Hepatocyte (in vitro differentiated cells): ENCODE data around the gene KIAA1671. TPM values are rescaled to one million over a fixed set of nuclear protein-coding genes. Genes with fewer than 3 reads are reported as not detected.

Experiments used
- DNase-seq: peaks from one replicate; pipeline ENCODE4 v3.0.0-alpha.2; 2016; ENCODE audit warnings: low spot score
- H2AFZ ChIP-seq: fragments of 200-600 bp; sonication (generic); 2 replicates; pipeline ENCODE4 v1.6.0; 2016; ENCODE audit warnings: antibody characterized with exemption, mild to moderate bottlenecking
- H3K27ac ChIP-seq: fragments of 200-600 bp; sonication (generic); 2 replicates; pipeline ENCODE4 v1.5.1; 2016; ENCODE audit warnings: mild to moderate bottlenecking
- H3K27me3 ChIP-seq: fragments of 200-600 bp; sonication (generic); 2 replicates; pipeline ENCODE4 v1.6.1; 2016
- H3K36me3 ChIP-seq: fragments of 200-600 bp; sonication (generic); replicated peaks from 2 replicates; pipeline ENCODE4 v1.5.1; 2016; ENCODE audit warnings: low read depth; ENCODE audit not compliant: insufficient read depth
- H3K4me1 ChIP-seq: fragments of 200-600 bp; sonication (generic); 2 replicates; pipeline ENCODE4 v1.5.1; 2016; ENCODE audit warnings: mild to moderate bottlenecking, moderate library complexity; ENCODE audit not compliant: insufficient read depth
- H3K4me2 ChIP-seq: fragments of 200-600 bp; sonication (generic); 2 replicates; pipeline ENCODE4 v1.6.0; 2016
- H3K4me3 ChIP-seq: fragments of 200-600 bp; sonication (generic); 2 replicates; pipeline ENCODE4 v1.5.1; 2016; ENCODE audit warnings: mild to moderate bottlenecking
- H3K79me2 ChIP-seq: fragments of 200-600 bp; sonication (generic); 2 replicates; pipeline ENCODE4 v1.6.0; 2017; ENCODE audit warnings: mild to moderate bottlenecking
- H3K9me2 ChIP-seq: fragments of 200-600 bp; sonication (generic); replicated peaks from 2 replicates; pipeline ENCODE4 v1.6.0; 2017; ENCODE audit warnings: mild to moderate bottlenecking; ENCODE audit not compliant: insufficient read depth
- H3K9me3 ChIP-seq: fragments of 200-600 bp; sonication (generic); 2 replicates; pipeline ENCODE4 v1.5.1; 2016; ENCODE audit warnings: low read depth, mild to moderate bottlenecking
- H4K20me1 ChIP-seq: fragments of 200-600 bp; sonication (generic); 2 replicates; pipeline ENCODE4 v1.6.0; 2016; ENCODE audit warnings: mild to moderate bottlenecking; ENCODE audit not compliant: insufficient read depth, poor library complexity, severe bottlenecking
- EZH2 ChIP-seq: fragments of 200-600 bp; sonication (generic); IDR thresholded peaks from 2 replicates; pipeline ENCODE4 v1.6.1; 2016; ENCODE audit warnings: antibody characterized with exemption, mild to moderate bottlenecking, borderline replicate concordance
- EZH2phosphoT487 ChIP-seq: fragments of 200-600 bp; sonication (generic); IDR thresholded peaks from one replicate; pipeline ENCODE4 v1.6.1; 2018; ENCODE audit warnings: antibody characterized with exemption, mild to moderate bottlenecking, low read depth, moderate library complexity; ENCODE audit not compliant: unreplicated experiment, severe bottlenecking
- WGBS: methylation state at CpG from one replicate; pipeline ENCODE4 v1.1.6; 2016; ENCODE audit warnings: low lambda C conversion rate; ENCODE audit errors: missing lambda C conversion rate; 5-methylcytosine and 5-hydroxymethylcytosine counted together
- polyA plus RNA-seq: library from polyadenylated mRNA; unstranded; fragments of >200 nt; fragmentation: Nextera tagmentation; extraction: Ambion mirVana; gene quantifications from 2 replicates; pipeline ENCODE4 v1.2.1, GENCODE V29; 2016
- total RNA-seq: library from RNA; depleted of rRNA; stranded (reverse); fragments of >200 nt; gene quantifications from 2 replicates; pipeline ENCODE4 v1.2.3, GENCODE V29; 2014
- TF ChIP-seq, protein P1 (sequence below): fragments of 200-600 bp; sonication (generic); IDR thresholded peaks from 2 replicates; pipeline ENCODE4 v1.5.1; 2016; ENCODE audit warnings: antibody characterized with exemption, mild to moderate bottlenecking; ENCODE audit not compliant: poor library complexity

Gene KIAA1671
- total and polyA plus RNA-seq, 2 experiments from 2014 or later, result 8.1 to 26.5 TPM

DNA sequence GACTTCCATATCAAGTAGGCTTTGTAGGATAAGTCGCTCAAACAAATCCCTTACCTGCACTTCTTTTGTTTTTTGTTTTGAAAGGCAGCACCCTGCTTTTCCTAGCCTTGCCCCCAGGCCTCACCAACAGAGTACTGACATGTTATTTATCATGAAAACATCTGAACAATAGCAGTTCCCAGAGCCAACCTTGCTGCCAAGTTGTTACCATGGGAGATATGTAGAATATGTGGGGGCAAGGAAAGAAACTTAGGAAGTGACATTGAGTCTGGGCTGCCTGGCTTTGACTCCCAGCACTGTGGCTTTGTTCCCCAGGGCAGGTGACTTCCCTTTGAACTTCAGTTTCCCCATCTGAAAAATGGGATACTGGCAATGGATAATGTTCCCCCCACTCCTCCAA, 193.8 kb downstream of the KIAA1671 start:
- Histone ChIP-seq H3K27ac (no peak overlapping the region), H3K4me2 (no peak overlapping the region), H4K20me1 (no peaks in the 10 kb centered on the region), H3K36me3 (no peaks in the 10 kb centered on the region), H3K4me3 (no peak overlapping the region), H2AFZ (no peak overlapping the region), H3K79me2 (peaks cover 2% of the 10 kb centered on the region), H3K27me3 (no peaks in the 10 kb centered on the region), H3K9me3 (no peaks in the 10 kb centered on the region), H3K9me2 (no peaks in the 10 kb centered on the region), H3K4me1 (peaks cover 4% of the 10 kb centered on the region)
- TF ChIP-seq, protein P1, sequence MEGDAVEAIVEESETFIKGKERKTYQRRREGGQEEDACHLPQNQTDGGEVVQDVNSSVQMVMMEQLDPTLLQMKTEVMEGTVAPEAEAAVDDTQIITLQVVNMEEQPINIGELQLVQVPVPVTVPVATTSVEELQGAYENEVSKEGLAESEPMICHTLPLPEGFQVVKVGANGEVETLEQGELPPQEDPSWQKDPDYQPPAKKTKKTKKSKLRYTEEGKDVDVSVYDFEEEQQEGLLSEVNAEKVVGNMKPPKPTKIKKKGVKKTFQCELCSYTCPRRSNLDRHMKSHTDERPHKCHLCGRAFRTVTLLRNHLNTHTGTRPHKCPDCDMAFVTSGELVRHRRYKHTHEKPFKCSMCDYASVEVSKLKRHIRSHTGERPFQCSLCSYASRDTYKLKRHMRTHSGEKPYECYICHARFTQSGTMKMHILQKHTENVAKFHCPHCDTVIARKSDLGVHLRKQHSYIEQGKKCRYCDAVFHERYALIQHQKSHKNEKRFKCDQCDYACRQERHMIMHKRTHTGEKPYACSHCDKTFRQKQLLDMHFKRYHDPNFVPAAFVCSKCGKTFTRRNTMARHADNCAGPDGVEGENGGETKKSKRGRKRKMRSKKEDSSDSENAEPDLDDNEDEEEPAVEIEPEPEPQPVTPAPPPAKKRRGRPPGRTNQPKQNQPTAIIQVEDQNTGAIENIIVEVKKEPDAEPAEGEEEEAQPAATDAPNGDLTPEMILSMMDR, result no peak
- TF ChIP-seq EZH2phosphoT487, result no peak
- TF ChIP-seq EZH2, result no peak
- no peak for DNase-seq
- WGBS, result 57% methylated on average over 1 of the region's 1 CpG

DNA sequence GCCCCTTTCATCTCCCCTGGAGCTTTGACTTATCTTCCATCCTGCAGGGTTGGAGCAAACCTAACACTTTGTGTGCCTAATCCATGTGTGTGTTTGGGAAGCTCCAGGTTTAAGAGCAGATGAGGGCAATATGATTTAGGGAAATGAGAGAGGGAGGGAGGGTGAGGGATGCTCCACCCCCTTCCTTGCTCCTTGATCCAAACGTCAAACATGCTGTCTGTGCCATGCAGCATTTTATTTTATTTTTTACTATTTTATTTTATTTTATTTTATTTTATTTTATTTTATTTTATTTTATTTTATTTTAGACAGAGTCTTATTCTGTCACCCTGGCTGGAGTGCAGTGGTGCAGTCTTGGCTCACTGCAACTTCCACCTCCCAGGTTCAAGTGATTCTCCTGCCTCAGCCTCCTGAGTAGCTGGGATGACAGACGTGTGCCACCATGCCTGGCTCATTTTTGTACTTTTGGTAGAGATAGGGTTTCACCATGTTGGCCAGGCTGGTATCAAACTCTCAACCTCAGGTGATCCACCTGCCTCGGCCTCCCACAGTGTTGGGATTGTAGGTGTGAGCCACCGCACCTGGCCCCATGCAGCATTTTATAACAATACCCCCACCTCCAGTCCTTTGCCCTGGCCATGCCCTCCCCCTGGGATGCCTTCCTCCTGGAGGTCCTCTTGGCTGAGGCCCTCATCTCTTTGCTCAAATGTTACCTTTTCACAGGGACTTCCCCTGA, 194.6 kb downstream of the KIAA1671 start:
- Histone ChIP-seq H3K9me2 (no peaks in the 10 kb centered on the region), H3K27ac (no peak overlapping the region), H3K36me3 (no peaks in the 10 kb centered on the region), H3K4me3 (no peak overlapping the region), H4K20me1 (no peaks in the 10 kb centered on the region), H3K27me3 (no peaks in the 10 kb centered on the region), H3K9me3 (no peaks in the 10 kb centered on the region), H3K4me1 (peaks cover 4% of the 10 kb centered on the region), H3K4me2 (no peak overlapping the region), H2AFZ (no peak overlapping the region), H3K79me2 (peaks cover 5% of the 10 kb centered on the region)
- WGBS, result 82% methylated on average over 4 of the region's 4 CpGs
- DNase-seq, result no peak
- TF ChIP-seq EZH2, result no peak
- TF ChIP-seq EZH2phosphoT487, result no peak
- TF ChIP-seq, protein P1, result no peak

DNA sequence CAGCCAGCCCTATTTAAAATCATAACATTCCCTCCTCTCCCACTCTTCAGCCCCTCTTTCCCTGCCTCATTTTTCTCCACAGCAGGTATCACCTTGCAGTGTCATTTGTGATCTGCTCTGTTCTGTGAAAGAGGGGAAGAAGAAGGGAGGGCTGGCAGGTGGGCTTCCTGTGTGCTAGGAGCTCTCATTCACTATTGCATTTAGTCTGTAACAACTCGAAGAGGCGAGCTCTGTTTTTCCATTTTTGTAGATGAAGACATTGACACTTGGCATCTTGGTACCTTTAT, 195.1 kb downstream of the KIAA1671 start:
- no peak overlapping the region for H3K4me2 ChIP-seq
- no peaks in the 10 kb centered on the region for H4K20me1 ChIP-seq
- no peaks in the 10 kb centered on the region for H3K9me2 ChIP-seq
- no peaks in the 10 kb centered on the region for H3K9me3 ChIP-seq
- no peaks in the 10 kb centered on the region for H3K36me3 ChIP-seq
- H2AFZ ChIP-seq, result no peak overlapping the region
- no peaks in the 10 kb centered on the region for H3K27me3 ChIP-seq
- no peak overlapping the region for H3K4me3 ChIP-seq
- TF ChIP-seq EZH2phosphoT487 (no peak), EZH2 (no peak)
- TF ChIP-seq, protein P1, result no peak
- 91% methylated on average over 2 of the region's 2 CpGs for WGBS
- H3K79me2 ChIP-seq, result peaks cover 8% of the 10 kb centered on the region
- peaks cover 4% of the 10 kb centered on the region for H3K4me1 ChIP-seq
- no peak for DNase-seq
- H3K27ac ChIP-seq, result no peak overlapping the region
